ENCODE data around the gene FOXM1. TPM values are rescaled to one million over a fixed set of nuclear protein-coding genes. Genes with fewer than 3 reads are reported as not detected.

Gene FOXM1
- total RNA-seq, 1 experiment from 2014 or later, result 118 TPM

DNA sequence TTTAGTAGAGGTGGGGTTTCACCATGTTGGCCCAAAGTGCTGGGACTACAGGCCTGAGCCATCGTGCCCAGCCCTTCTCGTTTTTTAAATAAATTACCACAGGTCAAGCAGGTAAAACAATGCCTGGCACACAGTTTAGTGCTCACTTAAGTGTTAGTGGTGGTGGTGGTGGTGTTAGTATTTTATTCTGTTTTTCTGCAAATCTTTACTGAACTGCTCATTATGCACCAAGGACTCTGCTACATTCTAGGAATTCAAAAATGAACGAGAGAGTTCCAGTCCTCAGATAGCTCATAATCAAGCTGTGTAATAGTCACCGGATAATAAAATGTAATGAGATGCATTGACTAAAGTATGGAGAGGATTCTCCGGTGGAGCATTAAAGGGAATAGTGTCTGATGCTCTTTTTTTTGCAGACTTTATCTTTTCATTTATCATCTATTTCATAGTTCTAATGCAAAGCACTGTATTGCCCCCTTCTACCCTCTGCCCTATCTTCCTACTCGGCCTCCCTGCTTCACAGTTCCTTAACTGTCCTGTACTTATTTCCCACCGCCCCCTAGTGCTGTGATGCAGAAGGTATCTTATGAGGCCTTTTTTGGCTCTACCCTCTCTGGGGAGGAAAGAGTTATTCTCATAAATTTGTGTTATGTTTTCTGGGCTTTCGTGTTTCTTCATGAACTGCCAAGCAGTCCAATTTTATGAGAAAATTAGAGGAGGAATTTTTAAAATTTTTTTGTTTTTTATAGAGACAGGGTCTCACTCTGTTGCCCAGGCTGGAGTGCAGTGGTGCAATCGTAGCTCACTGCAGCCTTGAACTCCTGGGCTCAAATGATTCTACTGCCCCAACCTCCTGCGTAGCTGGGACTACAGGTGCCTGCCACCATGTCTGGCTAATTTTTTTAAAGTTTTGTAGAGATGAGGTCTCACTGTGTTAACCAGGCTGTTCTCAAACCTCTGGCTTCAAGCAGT, 63.5 kb downstream of the FOXM1 start:
- ChIA-PET CTCF (interaction anchor here (0.5 to 2.6 kb wide), 11 partner anchors 17 to 382 kb away, joined by 3 to 10 read pairs (median 4); no protein-coding TSS in a partner anchor), POLR2A (interaction anchor here (1.1 kb wide), 1 partner anchor 29 kb away, joined by 3 read pairs; no protein-coding TSS in a partner anchor)
- peak overlapping the region; percentile 99 for H3K4me3 Mint-ChIP-seq
- DNase-seq (ENCODE audit: low spot score), result peak; percentile 54
- no peaks in the 10 kb centered on the region for H3K9me3 Mint-ChIP-seq
- ATAC-seq, result peak; percentile 38
- H3K27me3 Mint-ChIP-seq (ENCODE audit: low read depth), result no peaks in the 10 kb centered on the region
- H3K4me1 Mint-ChIP-seq, result peaks cover 13% of the 10 kb centered on the region
- H3K36me3 Mint-ChIP-seq, result peaks cover 17% of the 10 kb centered on the region
- no peak for TF ChIP-seq JUN (CRISPR knock-in tag; IDR thresholded peaks at IDR 0.05)
- no peak for TF ChIP-seq ZNF219 (CRISPR knock-in tag; IDR thresholded peaks at IDR 0.05; ENCODE audit: borderline replicate concordance)
- TF ChIP-seq, protein P1, sequence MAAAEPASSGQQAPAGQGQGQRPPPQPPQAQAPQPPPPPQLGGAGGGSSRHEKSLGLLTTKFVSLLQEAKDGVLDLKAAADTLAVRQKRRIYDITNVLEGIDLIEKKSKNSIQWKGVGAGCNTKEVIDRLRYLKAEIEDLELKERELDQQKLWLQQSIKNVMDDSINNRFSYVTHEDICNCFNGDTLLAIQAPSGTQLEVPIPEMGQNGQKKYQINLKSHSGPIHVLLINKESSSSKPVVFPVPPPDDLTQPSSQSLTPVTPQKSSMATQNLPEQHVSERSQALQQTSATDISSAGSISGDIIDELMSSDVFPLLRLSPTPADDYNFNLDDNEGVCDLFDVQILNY (CRISPR knock-in tag; IDR thresholded peaks at IDR 0.05), result no peak
- TF ChIP-seq CBFB (CRISPR knock-in tag; IDR thresholded peaks at IDR 0.05; ENCODE audit: low read depth), result no peak
- TF ChIP-seq TCF7 (CRISPR knock-in tag; IDR thresholded peaks at IDR 0.05; ENCODE audit: low read depth), result no peak
- TF ChIP-seq, protein P2, sequence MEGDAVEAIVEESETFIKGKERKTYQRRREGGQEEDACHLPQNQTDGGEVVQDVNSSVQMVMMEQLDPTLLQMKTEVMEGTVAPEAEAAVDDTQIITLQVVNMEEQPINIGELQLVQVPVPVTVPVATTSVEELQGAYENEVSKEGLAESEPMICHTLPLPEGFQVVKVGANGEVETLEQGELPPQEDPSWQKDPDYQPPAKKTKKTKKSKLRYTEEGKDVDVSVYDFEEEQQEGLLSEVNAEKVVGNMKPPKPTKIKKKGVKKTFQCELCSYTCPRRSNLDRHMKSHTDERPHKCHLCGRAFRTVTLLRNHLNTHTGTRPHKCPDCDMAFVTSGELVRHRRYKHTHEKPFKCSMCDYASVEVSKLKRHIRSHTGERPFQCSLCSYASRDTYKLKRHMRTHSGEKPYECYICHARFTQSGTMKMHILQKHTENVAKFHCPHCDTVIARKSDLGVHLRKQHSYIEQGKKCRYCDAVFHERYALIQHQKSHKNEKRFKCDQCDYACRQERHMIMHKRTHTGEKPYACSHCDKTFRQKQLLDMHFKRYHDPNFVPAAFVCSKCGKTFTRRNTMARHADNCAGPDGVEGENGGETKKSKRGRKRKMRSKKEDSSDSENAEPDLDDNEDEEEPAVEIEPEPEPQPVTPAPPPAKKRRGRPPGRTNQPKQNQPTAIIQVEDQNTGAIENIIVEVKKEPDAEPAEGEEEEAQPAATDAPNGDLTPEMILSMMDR (IDR thresholded peaks at IDR 0.05), result peak; percentile 39; the same call in 1 of the 2 replicates
- TF ChIP-seq, protein P3, sequence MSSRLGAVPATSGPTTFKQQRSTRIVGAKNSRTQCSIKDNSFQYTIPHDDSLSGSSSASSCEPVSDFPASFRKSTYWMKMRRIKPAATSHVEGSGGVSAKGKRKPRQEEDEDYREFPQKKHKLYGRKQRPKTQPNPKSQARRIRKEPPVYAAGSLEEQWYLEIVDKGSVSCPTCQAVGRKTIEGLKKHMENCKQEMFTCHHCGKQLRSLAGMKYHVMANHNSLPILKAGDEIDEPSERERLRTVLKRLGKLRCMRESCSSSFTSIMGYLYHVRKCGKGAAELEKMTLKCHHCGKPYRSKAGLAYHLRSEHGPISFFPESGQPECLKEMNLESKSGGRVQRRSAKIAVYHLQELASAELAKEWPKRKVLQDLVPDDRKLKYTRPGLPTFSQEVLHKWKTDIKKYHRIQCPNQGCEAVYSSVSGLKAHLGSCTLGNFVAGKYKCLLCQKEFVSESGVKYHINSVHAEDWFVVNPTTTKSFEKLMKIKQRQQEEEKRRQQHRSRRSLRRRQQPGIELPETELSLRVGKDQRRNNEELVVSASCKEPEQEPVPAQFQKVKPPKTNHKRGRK (CRISPR knock-in tag; IDR thresholded peaks at IDR 0.05; ENCODE audit: borderline replicate concordance), result no peak
- H3K27ac Mint-ChIP-seq, result peak overlapping the region; percentile 90

DNA sequence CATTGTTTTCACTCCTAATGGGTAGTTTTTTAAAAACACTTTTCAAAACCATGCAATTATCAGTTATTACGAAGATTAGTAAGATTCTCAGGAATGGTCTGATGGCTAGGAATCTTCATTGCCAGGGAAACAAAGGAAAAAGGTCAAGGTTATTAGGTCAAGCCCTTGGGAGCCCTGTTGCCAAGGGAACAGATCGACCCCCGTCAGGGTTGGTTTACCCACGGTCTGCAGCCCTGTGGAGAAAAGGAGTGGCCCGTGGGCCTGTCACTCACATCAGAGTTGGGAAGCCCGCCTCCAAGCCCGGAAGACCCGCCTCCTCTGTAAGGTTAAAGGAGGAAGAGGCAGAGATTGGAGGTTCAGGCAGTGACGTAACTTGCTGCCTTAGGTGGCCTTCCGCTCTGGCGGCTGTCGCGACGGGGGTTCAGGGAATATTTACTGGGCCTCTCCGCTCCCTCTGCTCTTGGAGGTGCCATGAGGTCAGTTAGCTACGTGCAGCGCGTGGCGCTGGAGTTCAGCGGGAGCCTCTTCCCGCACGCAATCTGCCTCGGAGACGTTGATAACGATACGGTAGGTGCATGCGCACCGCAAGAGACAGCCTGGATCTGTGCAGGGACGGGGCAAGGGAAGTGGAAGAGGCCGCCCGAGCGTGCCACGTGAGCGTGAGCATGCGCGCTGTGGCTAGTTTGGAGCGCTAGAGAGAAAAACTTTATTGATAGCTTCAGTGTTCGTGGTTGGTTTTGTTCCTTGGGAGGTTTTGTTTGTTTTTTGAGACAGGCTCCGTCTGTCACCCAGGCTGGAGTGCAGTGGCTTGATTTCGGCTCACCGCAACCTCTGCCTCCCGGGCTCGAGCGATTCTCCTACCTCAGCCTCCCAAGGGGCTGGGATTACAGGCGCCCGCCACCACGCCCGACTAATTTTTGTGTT, 64.4 kb downstream of the FOXM1 start, which contains the start of gene ITFG2:
TSS of gene ITFG2 (plus strand) at position 379 of the 924 bp plus-strand sequence. CDS start at position 472, 93 bp downstream.
- POLR2A ChIA-PET, result interaction anchor here (1.1 kb wide), 1 partner anchor 28 kb away, joined by 3 read pairs; no protein-coding TSS in a partner anchor
- peaks cover 8% of the 10 kb centered on the region for H3K36me3 Mint-ChIP-seq
- no peaks in the 10 kb centered on the region for H3K9me3 Mint-ChIP-seq
- peak within 1 kb of the TSS; percentile 99 for H3K4me3 Mint-ChIP-seq
- ATAC-seq (peak; percentile 99), DNase-seq (ENCODE audit: low spot score) (peak; percentile 99)
- H3K4me1 Mint-ChIP-seq, result peaks cover 13% of the 10 kb centered on the region
- peak within 1 kb of the TSS; percentile 100 for H3K27ac Mint-ChIP-seq
- no peaks in the 10 kb centered on the region for H3K27me3 Mint-ChIP-seq (ENCODE audit: low read depth)
- CTCF ChIA-PET, result interaction anchor here (0.6 to 2.6 kb wide), 9 partner anchors 17 to 130 kb away, joined by 3 to 10 read pairs (median 6); no protein-coding TSS in a partner anchor
- no peak for TF ChIP-seq SOX15 (CRISPR knock-in tag; IDR thresholded peaks at IDR 0.05)
- peak; percentile 77 for TF ChIP-seq NFYB (CRISPR knock-in tag; conservative IDR thresholded peaks at IDR 0.05; ENCODE audit: low read depth)
- TF ChIP-seq, protein P4, sequence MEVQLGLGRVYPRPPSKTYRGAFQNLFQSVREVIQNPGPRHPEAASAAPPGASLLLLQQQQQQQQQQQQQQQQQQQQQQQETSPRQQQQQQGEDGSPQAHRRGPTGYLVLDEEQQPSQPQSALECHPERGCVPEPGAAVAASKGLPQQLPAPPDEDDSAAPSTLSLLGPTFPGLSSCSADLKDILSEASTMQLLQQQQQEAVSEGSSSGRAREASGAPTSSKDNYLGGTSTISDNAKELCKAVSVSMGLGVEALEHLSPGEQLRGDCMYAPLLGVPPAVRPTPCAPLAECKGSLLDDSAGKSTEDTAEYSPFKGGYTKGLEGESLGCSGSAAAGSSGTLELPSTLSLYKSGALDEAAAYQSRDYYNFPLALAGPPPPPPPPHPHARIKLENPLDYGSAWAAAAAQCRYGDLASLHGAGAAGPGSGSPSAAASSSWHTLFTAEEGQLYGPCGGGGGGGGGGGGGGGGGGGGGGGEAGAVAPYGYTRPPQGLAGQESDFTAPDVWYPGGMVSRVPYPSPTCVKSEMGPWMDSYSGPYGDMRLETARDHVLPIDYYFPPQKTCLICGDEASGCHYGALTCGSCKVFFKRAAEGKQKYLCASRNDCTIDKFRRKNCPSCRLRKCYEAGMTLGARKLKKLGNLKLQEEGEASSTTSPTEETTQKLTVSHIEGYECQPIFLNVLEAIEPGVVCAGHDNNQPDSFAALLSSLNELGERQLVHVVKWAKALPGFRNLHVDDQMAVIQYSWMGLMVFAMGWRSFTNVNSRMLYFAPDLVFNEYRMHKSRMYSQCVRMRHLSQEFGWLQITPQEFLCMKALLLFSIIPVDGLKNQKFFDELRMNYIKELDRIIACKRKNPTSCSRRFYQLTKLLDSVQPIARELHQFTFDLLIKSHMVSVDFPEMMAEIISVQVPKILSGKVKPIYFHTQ (CRISPR knock-in tag; IDR thresholded peaks at IDR 0.05), result no peak
- TF ChIP-seq, protein P5, sequence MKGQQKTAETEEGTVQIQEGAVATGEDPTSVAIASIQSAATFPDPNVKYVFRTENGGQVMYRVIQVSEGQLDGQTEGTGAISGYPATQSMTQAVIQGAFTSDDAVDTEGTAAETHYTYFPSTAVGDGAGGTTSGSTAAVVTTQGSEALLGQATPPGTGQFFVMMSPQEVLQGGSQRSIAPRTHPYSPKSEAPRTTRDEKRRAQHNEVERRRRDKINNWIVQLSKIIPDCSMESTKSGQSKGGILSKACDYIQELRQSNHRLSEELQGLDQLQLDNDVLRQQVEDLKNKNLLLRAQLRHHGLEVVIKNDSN (CRISPR knock-in tag; IDR thresholded peaks at IDR 0.05), result peak; percentile 92
- TF ChIP-seq, protein P6, sequence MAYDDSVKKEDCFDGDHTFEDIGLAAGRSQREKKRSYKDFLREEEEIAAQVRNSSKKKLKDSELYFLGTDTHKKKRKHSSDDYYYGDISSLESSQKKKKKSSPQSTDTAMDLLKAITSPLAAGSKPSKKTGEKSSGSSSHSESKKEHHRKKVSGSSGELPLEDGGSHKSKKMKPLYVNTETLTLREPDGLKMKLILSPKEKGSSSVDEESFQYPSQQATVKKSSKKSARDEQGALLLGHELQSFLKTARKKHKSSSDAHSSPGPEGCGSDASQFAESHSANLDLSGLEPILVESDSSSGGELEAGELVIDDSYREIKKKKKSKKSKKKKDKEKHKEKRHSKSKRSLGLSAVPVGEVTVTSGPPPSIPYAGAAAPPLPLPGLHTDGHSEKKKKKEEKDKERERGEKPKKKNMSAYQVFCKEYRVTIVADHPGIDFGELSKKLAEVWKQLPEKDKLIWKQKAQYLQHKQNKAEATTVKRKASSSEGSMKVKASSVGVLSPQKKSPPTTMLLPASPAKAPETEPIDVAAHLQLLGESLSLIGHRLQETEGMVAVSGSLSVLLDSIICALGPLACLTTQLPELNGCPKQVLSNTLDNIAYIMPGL (CRISPR knock-in tag; IDR thresholded peaks at IDR 0.05), result 0 out of 2 replicates have a peak, but pooled peaks have one; percentile 41
- no peak for TF ChIP-seq EMX1 (CRISPR knock-in tag; IDR thresholded peaks at IDR 0.05)
- TF ChIP-seq GABPB1 (CRISPR knock-in tag; IDR thresholded peaks at IDR 0.05), result peak; percentile 82
- TF ChIP-seq FOXK1 (CRISPR knock-in tag; IDR thresholded peaks at IDR 0.05), result peak; percentile 95
- TF ChIP-seq NFE2L1 (CRISPR knock-in tag; IDR thresholded peaks at IDR 0.05), result peak; percentile 22; the same call in 1 of the 2 replicates
- TF ChIP-seq, protein P7, sequence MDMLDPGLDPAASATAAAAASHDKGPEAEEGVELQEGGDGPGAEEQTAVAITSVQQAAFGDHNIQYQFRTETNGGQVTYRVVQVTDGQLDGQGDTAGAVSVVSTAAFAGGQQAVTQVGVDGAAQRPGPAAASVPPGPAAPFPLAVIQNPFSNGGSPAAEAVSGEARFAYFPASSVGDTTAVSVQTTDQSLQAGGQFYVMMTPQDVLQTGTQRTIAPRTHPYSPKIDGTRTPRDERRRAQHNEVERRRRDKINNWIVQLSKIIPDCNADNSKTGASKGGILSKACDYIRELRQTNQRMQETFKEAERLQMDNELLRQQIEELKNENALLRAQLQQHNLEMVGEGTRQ (CRISPR knock-in tag; IDR thresholded peaks at IDR 0.05), result peak; percentile 92
- peak; percentile 21; the same call in 1 of the 2 replicates for TF ChIP-seq NR2C2 (CRISPR knock-in tag; IDR thresholded peaks at IDR 0.05)
- no peak for TF ChIP-seq ZNF263 (CRISPR knock-in tag; IDR thresholded peaks at IDR 0.05; ENCODE audit: low read depth)
